H1 (cell line): ENCODE data around the gene SLC25A51. TPM values are rescaled to one million over a fixed set of nuclear protein-coding genes. Genes with fewer than 3 reads are reported as not detected.

ENCODE experiments used
- CTCF ChIA-PET: fragments of 300-600 bp; sonication (Branson Sonifier 250); formaldehyde crosslinking; loops from one replicate; lab custom pipeline; 2021; ENCODE audit not compliant: partially characterized antibody; lab: Charles Lee
- POLR2A ChIA-PET: fragments of 300-600 bp; sonication (Branson Sonifier 250); formaldehyde crosslinking; loops from one replicate; lab custom pipeline; 2021; ENCODE audit warnings: inconsistent platforms; ENCODE audit not compliant: partially characterized antibody; lab: Charles Lee
- DNase-seq, 2 experiments: peaks; one replicate each; pipeline versions ENCODE4 v3.0.0 to v3.0.0-alpha.2; 2010 to 2022; ENCODE audit warnings: low spot score in 2 of 2, low read depth in 1 of 2, mixed read lengths in 1 of 2
- FAIRE-seq: peaks from 2 replicates; lab custom pipeline; 2011; peaks lifted over from hg19 to GRCh38; lab: Jason Lieb, UNC
- H2AFZ ChIP-seq: 2 replicates; pipeline ENCODE4 v1.8.1; 2012; ENCODE audit warnings: low read length, inconsistent platforms
- H2AK5ac ChIP-seq: 2 replicates; pipeline ENCODE4 v1.6.1; 2013; ENCODE audit warnings: low read depth, low read length
- H2BK120ac ChIP-seq: replicated peaks from 2 replicates; pipeline ENCODE3; 2013; ENCODE audit warnings: low read depth, low read length, inconsistent platforms
- H2BK12ac ChIP-seq: 2 replicates; pipeline ENCODE4 v1.6.1; 2013; ENCODE audit warnings: low read depth, low read length
- H2BK15ac ChIP-seq: 2 replicates; pipeline ENCODE4 v1.6.1; 2013; ENCODE audit warnings: low read length
- H2BK20ac ChIP-seq: 2 replicates; pipeline ENCODE4 v1.6.1; 2013; ENCODE audit warnings: low read length
- H2BK5ac ChIP-seq: 2 replicates; pipeline ENCODE4 v1.6.1; 2013; ENCODE audit warnings: low read depth, low read length
- H3K14ac ChIP-seq: 2 replicates; pipeline ENCODE4 v1.6.1; 2013; ENCODE audit warnings: inconsistent platforms; ENCODE audit not compliant: insufficient read length
- H3K18ac ChIP-seq: 2 replicates; pipeline ENCODE4 v1.6.1; 2013; ENCODE audit warnings: low read length; ENCODE audit errors: extremely low read depth
- H3K23ac ChIP-seq: 2 replicates; pipeline ENCODE4 v1.6.1; 2013; ENCODE audit warnings: inconsistent platforms; ENCODE audit not compliant: insufficient read length
- H3K23me2 ChIP-seq: 2 replicates; pipeline ENCODE4 v1.6.1; 2013; ENCODE audit warnings: low read depth, low read length
- H3K27ac ChIP-seq: 2 replicates; pipeline ENCODE4 v1.6.1; 2011; ENCODE audit warnings: low read depth, low read length, inconsistent platforms
- H3K27me3 ChIP-seq, 4 experiments: replicated peaks in 1 of 4; 1 replicate in 1 of 4; 2 replicates in 3 of 4; pipeline versions ENCODE4 v1.6.1 to v1.8.1; 2011 to 2013; ENCODE audit warnings: low read length in 3 of 4, mild to moderate bottlenecking in 3 of 4, inconsistent platforms in 2 of 4, mixed read lengths in 2 of 4, moderate library complexity in 1 of 4; ENCODE audit not compliant: control insufficient read depth in 3 of 4, insufficient read depth in 3 of 4; ENCODE audit errors: extremely low read depth in 1 of 4
- H3K36me3 ChIP-seq, 4 experiments: 2 replicates each; pipeline versions ENCODE4 v1.6.1 to v1.8.1; 2011 to 2013; ENCODE audit warnings: mild to moderate bottlenecking in 4 of 4, low read length in 3 of 4, moderate library complexity in 2 of 4, control low read depth in 1 of 4, inconsistent platforms in 1 of 4; ENCODE audit not compliant: insufficient read depth in 4 of 4, control insufficient read depth in 2 of 4
- H3K4ac ChIP-seq: replicated peaks from 2 replicates; pipeline ENCODE3; 2013; ENCODE audit warnings: low read length, low read depth, mixed read lengths, inconsistent platforms; ENCODE audit not compliant: insufficient read length
- H3K4me1 ChIP-seq, 4 experiments: replicated peaks in 1 of 4; 1 replicate in 1 of 4; 2 replicates in 3 of 4; pipeline versions ENCODE4 v1.6.1 to v1.8.1; 2011 to 2013; ENCODE audit warnings: low read length in 3 of 4, inconsistent platforms in 2 of 4, mixed read lengths in 1 of 4; ENCODE audit not compliant: insufficient read depth in 4 of 4, control insufficient read depth in 3 of 4
- H3K4me2 ChIP-seq, 2 experiments: 2 replicates each; pipeline versions ENCODE4 v1.6.1 to v1.8.1; 2011 to 2013; ENCODE audit warnings: low read depth in 2 of 2, low read length in 2 of 2, control low read depth in 1 of 2, inconsistent platforms in 1 of 2, mild to moderate bottlenecking in 1 of 2; ENCODE audit not compliant: insufficient read depth in 1 of 2
- H3K4me3 ChIP-seq, 4 experiments: fragments of 200-600, 300-600 bp in 1 of 4; sonication (generic), shearing (Covaris generic), sonication (Bioruptor Twin) in 1 of 4; 2 replicates each; pipeline versions ENCODE4 v1.5.1 to v1.8.1; 2011 to 2016; ENCODE audit warnings: low read length in 4 of 4, low read depth in 3 of 4, control low read depth in 2 of 4, inconsistent platforms in 2 of 4, mild to moderate bottlenecking in 2 of 4, mixed read lengths in 1 of 4, moderate library complexity in 1 of 4; ENCODE audit not compliant: insufficient read depth in 2 of 4; ENCODE audit errors: extremely low read depth in 1 of 4
- H3K56ac ChIP-seq: replicated peaks from 2 replicates; pipeline ENCODE3; 2013; ENCODE audit warnings: low read depth, mild to moderate bottlenecking, mixed read lengths, low read length, inconsistent platforms; ENCODE audit not compliant: insufficient read length
- H3K79me1 ChIP-seq: 2 replicates; pipeline ENCODE4 v1.6.1; 2013; ENCODE audit warnings: low read depth, low read length, control low read depth
- H3K79me2 ChIP-seq, 2 experiments: 2 replicates each; pipeline versions ENCODE4 v1.6.1 to v1.8.1; 2012 to 2013; ENCODE audit warnings: low read length in 2 of 2, mild to moderate bottlenecking in 2 of 2, inconsistent platforms in 1 of 2; ENCODE audit not compliant: insufficient read depth in 2 of 2, control insufficient read depth in 1 of 2
- H3K9ac ChIP-seq, 4 experiments: replicated peaks in 1 of 4; 1 replicate in 1 of 4; 2 replicates in 3 of 4; pipeline versions ENCODE4 v1.6.1 to v1.8.1; 2011 to 2013; ENCODE audit warnings: low read depth in 3 of 4, low read length in 3 of 4, control low read depth in 2 of 4, mild to moderate bottlenecking in 2 of 4, moderate library complexity in 2 of 4, inconsistent platforms in 1 of 4; ENCODE audit errors: extremely low read depth in 1 of 4
- H3K9me3 ChIP-seq, 2 experiments: 2 replicates each; pipeline versions ENCODE4 v1.6.1 to v1.8.1; 2012 to 2013; ENCODE audit warnings: mild to moderate bottlenecking in 2 of 2, moderate library complexity in 2 of 2, control low read depth in 1 of 2, inconsistent platforms in 1 of 2, low read depth in 1 of 2, low read length in 1 of 2, mixed read lengths in 1 of 2; ENCODE audit not compliant: insufficient read depth in 2 of 2
- H4K20me1 ChIP-seq, 2 experiments: replicated peaks in 1 of 2; 2 replicates each; pipeline versions ENCODE3 to v1.8.1; 2011 to 2013; ENCODE audit warnings: inconsistent platforms in 2 of 2, low read length in 2 of 2, mild to moderate bottlenecking in 1 of 2; ENCODE audit not compliant: insufficient read depth in 2 of 2, control insufficient read depth in 1 of 2
- H4K5ac ChIP-seq: 2 replicates; pipeline ENCODE4 v1.6.1; 2013; ENCODE audit warnings: low read length, low read depth, mixed read lengths, inconsistent platforms; ENCODE audit not compliant: insufficient read length
- H4K8ac ChIP-seq: 2 replicates; pipeline ENCODE4 v1.8.0; 2013; ENCODE audit warnings: mild to moderate bottlenecking, moderate library complexity, low read length, inconsistent platforms; ENCODE audit not compliant: insufficient read depth; ENCODE audit errors: extremely low read depth
- H4K91ac ChIP-seq: replicated peaks from 2 replicates; pipeline ENCODE3; 2013; ENCODE audit warnings: low read length, mixed read lengths, inconsistent platforms; ENCODE audit not compliant: insufficient read length
- BCL11A ChIP-seq, 2 experiments: IDR thresholded peaks; one replicate each; pipeline ENCODE4 v1.6.1; 2011; ENCODE audit warnings: low read depth in 2 of 2, low read length in 2 of 2, mild to moderate bottlenecking in 2 of 2
- BRCA1 ChIP-seq: IDR thresholded peaks from 2 replicates; pipeline ENCODE4 v1.6.1; 2012; ENCODE audit warnings: low read depth, low read length, improper control_type of control experiment
- CBX5 ChIP-seq: fragments of 300-800, 300-1000 bp; sonication (generic); IDR thresholded peaks from 2 replicates; pipeline ENCODE4 v1.7.1; 2016; ENCODE audit warnings: antibody characterized with exemption, low read length, low read depth
- CREB1 ChIP-seq: IDR thresholded peaks from 2 replicates; pipeline ENCODE4 v1.6.1; 2012; ENCODE audit warnings: inconsistent platforms
- HDAC2 ChIP-seq, 2 experiments: fragments of 300-600 bp in 1 of 2; sonication (generic) in 1 of 2; IDR thresholded peaks; 2 replicates each; pipeline ENCODE4 v1.6.1; 2011 to 2012; ENCODE audit warnings: low read depth in 2 of 2, low read length in 2 of 2, mild to moderate bottlenecking in 2 of 2, moderate library complexity in 2 of 2, borderline replicate concordance in 1 of 2, inconsistent platforms in 1 of 2
- MAX ChIP-seq: IDR thresholded peaks from 2 replicates; pipeline ENCODE4 v1.6.1; 2012; ENCODE audit warnings: inconsistent platforms
- PHF8 ChIP-seq: fragments of 200-600 bp; sonication (generic); conservative IDR thresholded peaks from 2 replicates; pipeline ENCODE4 v1.7.1; 2012; ENCODE audit warnings: low read depth, mild to moderate bottlenecking, inconsistent platforms, low read length, moderate library complexity
- TAF7 ChIP-seq: optimal IDR thresholded peaks from 2 replicates; pipeline ENCODE3; 2011; ENCODE audit warnings: low read depth, mild to moderate bottlenecking, inconsistent platforms, low read length, moderate library complexity, borderline replicate concordance
- WGBS, 2 experiments: shearing (Covaris generic) in 1 of 2; methylation state at CpG; one replicate each; pipeline versions ENCODE4 v1.1.6 to v1.1.7; 2013 to 2015; ENCODE audit warnings: low lambda C conversion rate in 2 of 2, mixed read lengths in 2 of 2, inconsistent platforms in 1 of 2, low coverage in 1 of 2, missing lambda C conversion rate in 1 of 2; ENCODE audit not compliant: insufficient replicate concordance in 2 of 2, insufficient coverage in 1 of 2, insufficient read length in 1 of 2; ENCODE audit errors: extremely low coverage in 1 of 2, missing lambda C conversion rate in 1 of 2; 5-methylcytosine and 5-hydroxymethylcytosine counted together
- polyA plus RNA-seq, 7 experiments: library from polyadenylated mRNA; depleted of rRNA in 3 of 7; stranded (reverse) in 5 of 7; unstranded in 2 of 7; fragments of >200 nt in 5 of 7; fragments of 200-250 nt in 2 of 7; gene quantifications; 1 replicate in 5 of 7; 2 replicates in 1 of 7; 4 replicates in 1 of 7; pipeline versions ENCODE4 v1.2.1 to v1.2.3, GENCODE V29; 2011 to 2013; ENCODE audit warnings: missing spikeins in 2 of 7, mixed read lengths in 2 of 7
- total RNA-seq: library from RNA; stranded (reverse); fragmentation: NEBNext Ultra II Directional; extraction: Animal tissue kit (Norgen Biotek cat#: 25700); gene quantifications from 2 replicates; pipeline ENCODE4 v1.2.1, GENCODE V29; 2021
- TF ChIP-seq, protein P1 (sequence below): IDR thresholded peaks from 2 replicates; pipeline ENCODE4 v1.6.1; 2011; ENCODE audit warnings: low read length, improper control_type of control experiment

Gene SLC25A51
- total and polyA plus RNA-seq, 2 of the 8 experiments (the other 6 are each of a cell fraction or from before 2014, with no cell fraction given): 8.0 to 14.5 TPM

DNA sequence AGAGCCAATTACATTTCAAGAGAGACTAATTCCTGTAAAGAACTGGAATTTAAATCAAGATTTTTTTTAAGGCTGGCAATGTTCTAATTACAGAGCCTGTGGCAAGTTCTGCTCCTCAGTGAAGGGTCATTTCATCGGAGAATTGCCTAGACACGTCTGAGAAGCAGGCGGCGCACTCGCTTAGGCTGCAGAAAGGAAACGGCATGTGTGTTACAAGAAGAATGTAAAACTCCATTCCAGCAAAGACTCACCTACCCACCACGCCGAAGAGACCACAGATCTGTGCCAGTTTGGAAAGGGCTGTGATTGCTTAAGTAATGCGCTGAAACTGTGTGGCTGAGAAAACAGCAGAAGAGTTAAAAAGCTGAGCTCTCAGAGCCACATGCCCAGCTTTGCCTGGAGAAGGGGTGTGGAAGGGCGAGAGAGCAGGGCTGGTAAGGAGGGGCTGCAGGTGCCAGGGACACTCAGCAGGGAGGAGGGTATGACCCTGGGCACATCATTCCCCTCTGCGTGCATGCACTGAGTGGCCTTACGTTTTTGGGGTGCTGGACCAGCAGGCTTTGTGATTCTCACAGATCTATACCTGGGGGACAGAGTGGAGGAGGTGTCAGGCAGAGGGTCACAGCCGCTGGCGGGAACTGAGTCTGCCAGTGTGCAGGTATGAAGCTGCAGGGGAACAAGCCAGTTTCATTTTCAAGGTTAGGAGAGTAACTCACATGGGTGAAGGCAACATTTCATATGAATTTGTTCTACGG lies 17.8 kb upstream of the SLC25A51 start:
- no peak overlapping the region for H3K4ac ChIP-seq
- H3K36me3 ChIP-seq: no peaks in the 10 kb centered on the region; a peak in 1 of 8 replicates
- H3K79me2 ChIP-seq: no peaks in the 10 kb centered on the region
- no peak overlapping the region for H3K23ac ChIP-seq
- POLR2A ChIA-PET: interaction anchor here (0.9 to 1.9 kb wide), 2 partner anchors 10 to 96 kb away, joined by 3 to 6 read pairs; no protein-coding TSS in a partner anchor
- no peak overlapping the region for H3K56ac ChIP-seq
- FAIRE-seq (no peak), DNase-seq (no peak)
- H3K27me3 ChIP-seq: no peaks in the 10 kb centered on the region
- no peak overlapping the region for H3K18ac ChIP-seq
- no peak overlapping the region for H3K9ac ChIP-seq
- H2BK20ac ChIP-seq: no peak overlapping the region
- H2BK5ac ChIP-seq: 0 out of 2 replicates have a peak overlapping the region, but pooled peaks have one; percentile 79
- no peak overlapping the region for H4K5ac ChIP-seq
- H2BK12ac ChIP-seq: no peak overlapping the region
- H3K23me2 ChIP-seq: no peaks in the 10 kb centered on the region
- H4K8ac ChIP-seq: no peak overlapping the region
- peaks cover 2% of the 10 kb centered on the region; the same call in 1 of the 2 replicates for H3K79me1 ChIP-seq
- H4K20me1 ChIP-seq: no peaks in the 10 kb centered on the region
- CTCF ChIA-PET: interaction anchor here (0.6 to 1.7 kb wide), 7 partner anchors 16 to 438 kb away, joined by 3 to 4 read pairs (median 3); no protein-coding TSS in a partner anchor
- no peak overlapping the region for H4K91ac ChIP-seq
- H3K4me2 ChIP-seq: no peak overlapping the region
- H3K4me3 ChIP-seq: no peak overlapping the region
- no peak overlapping the region for H3K14ac ChIP-seq
- H3K27ac ChIP-seq: no peak overlapping the region
- H3K4me1 ChIP-seq: peaks cover 0 to 35% (median 14%) of the 10 kb centered on the region in 4 experiments; a peak in 5 of 7 replicates
- no peak overlapping the region for H2BK15ac ChIP-seq
- no peak overlapping the region for H2AFZ ChIP-seq
- 87% methylated on average over 13 of the region's 15 CpGs; no CpG with 5 or more reads in 1 of the 2 experiments for WGBS, 2 experiments
- no peaks in the 10 kb centered on the region for H3K9me3 ChIP-seq
- H2AK5ac ChIP-seq: no peak overlapping the region
- no peak overlapping the region for H2BK120ac ChIP-seq
- no peak for TF ChIP-seq PHF8
- TF ChIP-seq, protein P1, sequence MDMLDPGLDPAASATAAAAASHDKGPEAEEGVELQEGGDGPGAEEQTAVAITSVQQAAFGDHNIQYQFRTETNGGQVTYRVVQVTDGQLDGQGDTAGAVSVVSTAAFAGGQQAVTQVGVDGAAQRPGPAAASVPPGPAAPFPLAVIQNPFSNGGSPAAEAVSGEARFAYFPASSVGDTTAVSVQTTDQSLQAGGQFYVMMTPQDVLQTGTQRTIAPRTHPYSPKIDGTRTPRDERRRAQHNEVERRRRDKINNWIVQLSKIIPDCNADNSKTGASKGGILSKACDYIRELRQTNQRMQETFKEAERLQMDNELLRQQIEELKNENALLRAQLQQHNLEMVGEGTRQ: no peak
- no peak for TF ChIP-seq CREB1
- TF ChIP-seq CBX5: no peak
- TF ChIP-seq BRCA1: no peak
- no peak for TF ChIP-seq TAF7
- no peak for TF ChIP-seq MAX
- no peak for TF ChIP-seq HDAC2 (IDR thresholded peaks at IDR 0.05; ENCODE audit: borderline replicate concordance in 1 of 2, low read depth in 2 of 2, low read length in 2 of 2)
- no peak for TF ChIP-seq BCL11A (IDR thresholded peaks at IDR 0.05; ENCODE audit: low read depth in 2 of 2, low read length in 2 of 2)
